Hematopoietic multipotent progenitor cell treated with erythropoietin and hydrocortisone succinate and interleukin-3 and kit ligand, for 4 days (in vitro differentiated cells): Measurements from ENCODE around the gene FER.
"Not testable (repeated sequence)": the region's sequence is repeated elsewhere in the genome, so short reads cannot be mapped to it uniquely, and the experiment has no call there.

ENCODE experiments used
- DNase-seq: peaks from one replicate; pipeline ENCODE4 v3.0.0-alpha.2; 2015

Gene FER

DNA sequence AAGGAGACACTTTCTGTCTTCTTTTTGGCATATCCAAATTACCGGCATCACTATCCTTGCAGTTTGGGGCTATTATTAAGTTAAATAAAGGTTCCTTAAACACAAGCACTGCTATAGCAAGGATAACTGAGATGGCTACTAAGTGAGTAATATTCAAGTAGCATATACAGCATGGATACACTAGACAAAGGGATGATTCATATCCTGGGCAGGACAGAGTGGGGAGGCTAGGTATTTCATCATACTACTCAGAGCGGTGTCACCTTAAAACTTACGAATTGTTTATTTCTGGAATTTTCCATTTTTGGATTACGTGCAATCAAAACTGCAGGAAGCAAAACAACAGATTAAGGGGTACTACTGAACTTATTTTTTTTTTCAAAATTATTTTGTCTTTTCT, 54.1 kb downstream of the FER start:
- peak; percentile 12 for DNase-seq

DNA sequence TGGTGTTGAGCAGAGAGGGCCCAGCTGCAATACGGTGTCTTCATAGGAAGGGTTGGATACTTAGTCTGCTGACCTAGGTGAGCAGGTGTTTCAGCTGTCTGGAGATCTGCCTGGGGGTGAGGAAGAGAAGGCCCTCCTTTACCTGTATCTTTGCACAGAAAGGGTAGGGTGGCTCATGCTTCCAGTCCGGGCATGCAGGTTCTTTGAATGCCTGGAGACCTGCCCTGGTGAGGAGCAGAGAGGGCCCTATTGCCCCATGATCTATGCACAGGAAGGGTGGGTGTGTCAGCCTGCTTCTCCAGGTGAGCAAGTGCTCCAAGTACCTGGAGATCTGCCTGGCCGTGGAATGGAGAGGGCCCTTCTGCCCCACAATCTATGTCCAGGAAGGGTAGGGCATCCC, 63.0 kb downstream of the FER start:
- no peak for DNase-seq

DNA sequence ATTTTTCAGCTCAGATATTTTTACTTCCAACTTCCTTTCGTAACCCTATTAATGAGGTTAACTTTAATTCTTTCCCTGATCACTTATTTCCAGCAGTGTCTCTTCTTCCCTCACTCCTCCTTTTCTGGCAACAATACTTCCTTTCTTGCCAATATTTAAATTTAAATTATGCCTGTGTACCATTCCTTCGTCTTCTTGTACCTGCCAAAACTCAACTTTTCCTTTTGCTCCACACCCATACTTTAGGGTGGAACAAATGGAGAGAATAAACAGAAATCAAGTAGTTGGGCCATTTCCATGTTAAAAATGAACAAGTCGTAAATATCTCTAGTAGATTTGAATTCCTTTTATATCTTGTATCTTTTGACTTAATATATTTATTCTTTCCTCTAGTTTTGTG, 66.0 kb downstream of the FER start:
- no peak for DNase-seq

DNA sequence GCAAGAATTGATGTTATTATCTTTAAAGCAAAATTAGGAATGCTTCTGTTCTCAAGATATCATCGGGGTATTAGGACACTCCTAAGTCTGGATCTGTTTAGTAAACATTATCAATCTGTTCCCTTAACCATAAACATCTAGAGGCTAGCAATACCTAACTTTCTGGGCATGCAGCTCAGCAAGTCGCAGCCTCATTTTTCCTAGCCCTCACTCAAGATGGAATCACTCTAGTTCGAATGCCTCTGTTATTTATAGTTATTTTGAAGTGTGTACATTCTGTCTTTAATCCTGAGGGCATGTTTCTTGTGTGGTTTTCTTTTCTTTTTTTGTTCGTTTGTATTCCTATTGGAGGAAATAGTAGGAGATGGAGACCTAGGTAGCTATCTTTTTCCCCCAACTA, 66.9 kb downstream of the FER start:
- DNase-seq = no peak

DNA sequence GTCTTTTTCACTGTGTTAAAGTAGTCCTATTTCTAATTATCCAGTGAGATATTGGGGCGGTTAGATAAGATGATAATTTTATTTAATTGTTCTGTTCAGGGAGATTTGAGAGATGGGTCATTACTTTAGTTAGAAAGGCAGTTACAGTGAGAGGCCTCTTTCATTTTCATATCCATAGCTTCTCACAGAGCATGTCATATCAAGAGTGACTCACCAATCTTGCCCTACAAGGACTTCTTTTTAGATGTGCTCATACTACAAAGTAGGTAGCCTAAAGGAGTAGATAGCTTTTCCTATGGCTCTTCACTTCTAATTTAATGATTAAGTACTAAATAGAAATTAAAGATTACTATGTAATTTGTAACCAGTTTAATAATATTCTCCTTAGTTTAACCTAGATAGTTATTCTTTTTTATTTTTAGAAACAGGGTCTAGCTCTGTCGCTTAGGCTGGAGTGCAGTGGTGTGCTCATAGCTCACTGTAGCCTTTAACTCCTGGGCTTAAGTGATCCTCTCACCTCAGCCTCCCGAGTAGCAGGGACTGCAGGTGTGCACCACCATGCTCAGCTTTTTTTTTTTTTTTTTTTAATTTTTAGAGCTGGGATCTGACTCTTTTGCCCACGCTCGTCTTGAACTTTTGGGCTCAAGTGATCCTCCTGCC, 71.0 kb downstream of the FER start:
- peak; percentile 49 for DNase-seq

DNA sequence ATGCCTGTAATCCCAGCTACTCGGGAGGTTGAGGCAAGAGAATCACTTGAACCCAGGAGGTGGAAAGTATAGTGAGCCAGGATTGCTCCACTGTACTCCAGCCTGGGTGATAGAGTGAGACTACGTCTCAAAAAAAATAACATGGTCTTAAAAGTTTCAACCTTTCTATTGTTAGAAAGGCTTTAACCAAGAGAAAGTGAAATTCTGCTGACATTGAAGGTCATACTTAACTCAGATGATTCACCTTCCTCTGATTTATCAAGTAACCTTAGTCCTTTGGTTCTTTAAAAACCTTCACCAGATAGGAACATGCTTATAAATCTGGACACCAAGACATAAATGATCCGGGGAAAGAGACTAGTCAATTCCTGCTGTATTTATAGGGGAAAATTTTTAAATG, 73.3 kb downstream of the FER start:
- DNase-seq = no peak

DNA sequence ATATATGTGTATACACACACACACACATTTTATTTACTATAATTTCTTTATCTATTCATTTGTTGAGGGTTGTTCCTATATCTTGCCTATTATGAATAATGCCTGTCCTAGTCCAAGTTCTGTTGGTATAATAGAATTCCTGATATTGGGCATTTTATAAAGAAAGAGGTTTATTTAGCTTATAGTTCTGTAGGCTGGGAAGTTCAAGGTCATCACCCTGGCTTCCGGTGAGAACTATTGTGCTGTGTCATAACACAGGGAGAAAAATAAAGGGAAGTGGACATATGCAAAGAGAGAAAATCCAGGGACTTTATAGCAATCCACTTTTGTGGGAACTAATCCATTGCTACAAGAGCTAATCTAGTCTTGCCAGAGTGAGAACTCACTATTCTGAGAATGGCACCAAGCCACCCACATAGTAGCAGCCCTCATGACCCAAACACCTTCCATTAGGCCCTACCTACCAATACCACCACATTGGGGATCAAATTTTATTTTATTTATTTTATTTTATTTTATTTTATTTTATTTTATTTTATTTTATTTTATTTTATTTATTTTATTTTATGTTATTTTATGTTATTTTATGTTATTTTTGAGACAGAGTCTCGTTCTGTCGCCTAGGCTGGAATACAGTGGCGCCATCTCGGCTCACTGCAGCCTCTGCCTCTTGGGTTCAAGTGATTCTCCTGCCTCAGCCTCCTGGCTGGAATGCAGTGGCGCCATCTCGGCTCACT, 74.7 kb downstream of the FER start:
- DNase-seq = no peak

DNA sequence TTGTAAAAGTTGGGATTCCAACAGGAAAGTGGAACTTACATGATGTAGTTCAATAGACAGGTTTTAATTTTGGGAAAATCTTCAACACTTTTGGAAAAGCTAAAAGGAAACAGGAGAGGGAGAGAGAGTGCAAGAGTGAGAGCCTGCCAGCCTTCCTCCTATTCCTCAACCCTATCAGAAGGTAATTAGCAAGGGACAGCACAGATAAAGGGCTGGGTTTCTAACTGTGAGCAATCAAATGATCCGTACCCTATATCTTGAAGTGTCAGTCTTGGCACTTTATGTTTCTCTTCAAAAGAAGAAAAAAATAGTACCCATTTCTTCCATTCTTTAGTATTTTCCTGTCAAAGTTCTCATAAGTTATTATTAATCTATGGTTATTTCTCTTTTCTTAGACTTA, 79.4 kb downstream of the FER start:
- DNase-seq = peak; percentile 28

DNA sequence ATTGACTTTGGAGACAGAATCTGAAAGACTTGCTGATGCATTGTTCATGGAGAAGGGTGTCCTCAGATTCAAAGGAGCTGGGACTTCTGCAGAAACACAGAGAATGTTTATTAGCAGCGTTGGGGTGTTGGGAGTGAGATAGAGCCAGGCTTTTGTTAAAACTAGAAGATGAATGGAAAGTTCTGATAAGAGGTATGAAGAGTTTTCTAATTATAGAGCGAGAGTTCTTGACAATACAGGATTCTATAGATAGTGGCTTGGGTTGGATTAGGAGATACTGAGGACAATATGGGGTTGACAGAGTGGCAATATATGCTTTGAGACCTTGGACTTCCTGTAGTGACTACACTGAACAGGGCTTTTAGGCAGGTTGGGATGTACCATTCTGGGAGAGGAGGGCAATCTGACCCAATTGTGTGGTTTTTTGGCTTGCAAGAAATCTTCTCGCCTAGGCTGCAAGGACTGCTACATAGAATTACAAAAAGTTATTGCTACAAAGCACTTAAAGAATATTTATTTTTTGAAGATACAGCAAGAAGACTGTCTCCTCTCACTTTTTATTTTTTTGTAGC, 83.1 kb downstream of the FER start:
- DNase-seq = peak; percentile 30

DNA sequence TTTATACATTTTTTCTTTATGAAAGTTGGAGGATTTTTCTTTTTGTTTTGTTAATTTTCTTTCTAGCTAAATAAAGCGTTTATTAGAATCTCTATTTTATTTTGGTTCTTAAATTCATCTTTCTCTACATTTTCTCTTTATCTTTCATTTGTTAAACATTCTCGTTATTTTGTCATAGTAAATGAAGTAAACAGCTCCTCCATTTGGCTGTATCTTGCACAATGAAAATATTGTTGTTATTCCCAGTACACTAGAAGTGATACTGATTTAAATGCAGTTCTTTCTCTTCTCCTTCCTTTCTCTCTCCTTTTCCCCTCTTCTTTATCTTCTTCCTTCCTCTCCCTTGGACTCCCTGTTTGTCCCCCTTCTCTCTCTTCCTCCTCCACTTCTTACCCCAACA, 88.8 kb downstream of the FER start:
- DNase-seq = no peak

DNA sequence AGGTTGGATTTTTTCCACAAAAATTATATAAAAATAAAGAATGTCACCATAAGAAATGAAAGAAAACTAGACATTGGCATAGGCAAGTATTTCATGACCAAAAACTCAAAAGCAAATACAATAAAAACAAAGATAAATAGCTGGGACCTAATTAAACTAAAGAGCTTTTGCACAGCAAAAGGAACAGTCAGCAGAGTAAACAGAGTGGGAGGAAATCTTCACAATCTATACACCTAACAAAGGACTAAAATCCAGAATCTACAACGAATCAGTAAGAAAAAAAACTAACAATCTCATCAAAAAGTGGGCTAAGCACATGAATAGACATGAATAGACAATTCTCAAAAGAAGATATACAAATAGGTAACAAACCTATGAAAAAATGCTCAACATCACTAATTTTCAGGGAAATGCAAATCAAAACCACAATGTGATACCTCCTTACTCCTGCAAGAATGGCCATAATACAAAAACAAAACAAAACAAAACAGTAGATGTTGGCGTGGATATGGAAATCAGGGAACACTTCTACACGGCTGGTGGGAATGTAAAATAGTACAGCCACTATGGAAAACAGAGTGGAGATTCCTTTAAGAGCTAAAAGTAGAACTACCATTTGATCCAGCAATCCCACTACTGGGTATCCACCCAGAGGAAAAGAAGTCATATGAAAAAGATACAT, 94.7 kb downstream of the FER start:
- not testable (repeated sequence) for DNase-seq

DNA sequence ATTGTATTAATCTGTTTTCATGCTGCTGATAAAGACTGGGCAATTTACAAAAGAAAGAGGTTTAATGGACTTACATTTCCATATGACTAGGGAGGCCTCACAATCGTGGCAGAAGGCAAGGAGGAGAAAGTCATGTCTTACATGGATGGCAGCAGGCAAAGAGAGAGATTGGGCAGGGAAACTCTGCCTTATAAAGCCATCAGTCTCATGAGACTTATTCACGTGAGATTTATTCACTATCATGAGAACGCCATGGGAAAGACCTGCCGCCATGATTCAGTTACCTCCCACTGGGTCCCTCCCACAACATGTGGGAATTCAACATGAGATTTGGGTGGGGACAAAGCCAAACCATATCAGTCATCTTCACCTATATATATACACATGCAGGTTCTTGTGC, 103.4 kb downstream of the FER start:
- DNase-seq = not testable (repeated sequence)

DNA sequence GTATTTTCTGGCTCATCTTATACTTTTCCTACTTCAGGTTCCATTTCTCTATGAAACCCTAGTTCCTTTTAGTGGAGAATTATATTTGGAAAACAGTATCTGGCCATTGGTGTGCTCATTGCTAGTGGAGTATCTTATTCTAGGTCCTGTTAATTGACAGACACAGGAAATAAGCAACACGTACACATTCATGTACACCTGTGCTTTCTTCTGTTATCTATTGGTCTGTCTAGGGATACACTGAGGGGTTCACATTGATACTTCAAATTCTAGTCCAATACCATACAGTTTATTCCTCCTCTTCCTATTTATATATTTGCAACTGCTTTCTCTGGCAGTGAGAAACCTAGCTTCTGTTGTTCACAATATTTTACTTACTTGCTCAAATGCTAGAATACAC, 110.2 kb downstream of the FER start:
- DNase-seq = no peak

DNA sequence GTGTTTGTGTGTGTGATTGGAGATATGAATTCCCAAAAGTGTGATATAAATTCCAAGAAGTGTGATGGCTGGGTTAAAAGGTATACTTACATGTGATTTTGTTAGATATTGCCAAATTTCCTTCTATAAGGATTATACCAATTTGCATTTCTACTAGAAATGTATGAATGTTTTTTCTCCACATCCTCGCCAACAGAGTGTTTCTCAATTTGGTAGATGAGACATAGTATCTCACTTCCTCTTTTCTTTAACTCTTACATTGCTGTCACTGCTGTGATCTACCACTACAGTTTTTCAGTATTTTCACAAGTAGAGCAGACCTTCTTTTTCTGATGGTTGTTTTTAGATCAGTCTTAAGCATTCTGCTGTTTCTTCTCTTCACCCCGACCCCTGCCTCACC, 111.3 kb downstream of the FER start:
- DNase-seq = peak; percentile 86

DNA sequence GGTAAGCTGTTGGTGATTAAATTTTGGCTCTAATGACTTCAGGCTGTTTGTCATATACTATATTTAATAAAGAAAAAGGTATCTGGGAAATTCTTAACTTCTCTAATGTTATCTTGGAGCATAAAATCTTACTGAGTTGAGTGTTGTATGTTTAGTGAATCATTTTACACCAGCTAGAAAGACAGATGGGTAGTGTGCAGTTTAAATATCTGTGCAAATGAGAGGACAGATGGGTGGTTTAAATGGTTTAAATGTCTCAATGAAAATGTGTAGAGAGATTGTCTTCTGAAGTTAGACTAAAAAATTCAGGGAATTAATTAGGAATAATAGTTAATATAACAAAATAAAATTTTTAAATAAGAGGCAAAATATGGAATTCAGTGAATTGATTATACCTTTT, 114.5 kb downstream of the FER start:
- DNase-seq = no peak

DNA sequence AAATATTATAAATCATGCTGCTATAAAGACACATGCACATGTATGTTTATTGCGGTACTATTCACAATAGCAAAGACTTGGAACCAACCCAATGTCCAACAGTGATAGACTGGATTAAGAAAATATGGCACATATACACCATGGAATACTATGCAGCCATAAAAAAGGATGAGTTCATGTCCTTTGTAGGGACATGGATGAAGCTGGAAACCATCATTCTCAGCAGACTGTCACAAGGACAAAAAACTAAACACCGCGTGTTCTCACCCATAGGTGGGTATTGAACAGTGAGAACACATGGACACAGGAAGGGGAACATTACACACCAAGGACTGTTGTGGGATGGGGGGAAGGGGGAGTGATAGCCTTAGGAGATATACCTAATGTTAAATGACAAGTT, 118.4 kb downstream of the FER start:
- not testable (repeated sequence) for DNase-seq

DNA sequence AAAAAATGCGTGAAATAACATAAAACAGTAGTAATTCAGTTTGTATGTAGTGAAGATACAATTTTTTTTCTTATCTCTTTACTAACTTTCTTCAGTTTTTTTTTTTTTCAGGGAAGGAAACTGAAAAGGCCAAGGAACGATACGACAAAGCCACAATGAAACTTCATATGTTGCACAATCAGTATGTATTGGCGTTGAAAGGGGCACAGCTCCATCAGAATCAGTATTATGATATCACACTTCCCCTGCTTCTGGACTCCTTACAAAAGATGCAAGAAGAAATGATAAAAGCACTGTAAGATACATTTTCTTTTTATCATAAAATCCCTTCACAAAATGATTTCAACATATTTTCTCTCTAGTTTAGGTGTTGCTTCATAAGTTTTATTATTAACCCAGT, 120.0 kb downstream of the FER start:
- DNase-seq = peak; percentile 78

DNA sequence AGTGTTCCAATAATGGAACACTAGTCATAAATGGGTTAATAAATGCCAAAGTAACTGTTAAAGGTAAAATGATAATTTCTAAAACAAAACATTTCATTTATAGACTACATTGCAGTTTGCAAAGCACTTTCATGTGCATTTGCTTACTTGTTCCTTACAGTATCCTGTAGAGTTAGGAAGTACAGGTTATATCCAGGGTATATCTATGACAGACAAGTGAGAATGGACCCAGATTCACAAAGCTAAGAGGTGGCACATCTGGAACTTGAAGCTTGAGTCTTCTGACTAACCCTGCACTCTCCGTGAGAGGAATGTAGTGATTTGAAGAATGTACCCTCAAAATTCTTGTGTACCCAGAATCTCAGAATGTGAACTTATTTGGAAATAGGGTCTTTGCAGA, 121.4 kb downstream of the FER start:
- no peak for DNase-seq

DNA sequence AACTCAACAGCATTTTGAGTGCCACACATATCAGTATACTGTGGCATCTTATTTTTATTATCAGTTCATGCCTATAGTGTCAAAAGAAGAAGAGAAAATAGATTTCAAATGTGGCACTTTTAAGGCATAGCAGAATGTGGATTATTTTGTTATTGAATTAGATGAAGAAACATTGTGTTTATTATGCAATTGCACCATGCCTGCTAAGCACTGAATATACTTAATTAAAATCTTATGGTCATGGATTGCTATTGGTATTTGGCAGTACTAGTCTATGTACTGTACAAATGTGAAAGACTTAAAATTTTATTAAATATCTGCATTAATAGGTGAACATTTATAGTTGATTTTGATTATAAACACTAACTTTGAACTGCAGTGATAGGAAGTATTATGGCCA, 128.8 kb downstream of the FER start:
- DNase-seq = no peak

DNA sequence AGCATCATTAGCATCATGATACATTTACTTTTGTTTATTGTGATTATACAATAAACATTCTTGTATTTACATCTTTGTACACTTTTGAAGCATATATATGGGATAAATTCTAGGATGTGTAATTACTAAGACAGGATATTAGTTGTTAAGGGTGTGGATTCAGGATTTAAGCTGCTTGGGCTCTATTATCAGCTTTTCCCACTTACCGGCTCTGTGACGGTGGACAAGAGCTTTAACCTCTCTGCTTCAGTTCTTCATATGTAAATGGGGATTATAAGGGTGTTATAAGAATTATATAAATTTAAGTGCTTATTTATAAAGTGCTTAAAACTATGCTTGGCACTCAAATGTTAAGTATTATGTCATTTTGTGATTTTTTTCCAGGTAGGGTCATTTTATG, 131.1 kb downstream of the FER start:
- no peak for DNase-seq

DNA sequence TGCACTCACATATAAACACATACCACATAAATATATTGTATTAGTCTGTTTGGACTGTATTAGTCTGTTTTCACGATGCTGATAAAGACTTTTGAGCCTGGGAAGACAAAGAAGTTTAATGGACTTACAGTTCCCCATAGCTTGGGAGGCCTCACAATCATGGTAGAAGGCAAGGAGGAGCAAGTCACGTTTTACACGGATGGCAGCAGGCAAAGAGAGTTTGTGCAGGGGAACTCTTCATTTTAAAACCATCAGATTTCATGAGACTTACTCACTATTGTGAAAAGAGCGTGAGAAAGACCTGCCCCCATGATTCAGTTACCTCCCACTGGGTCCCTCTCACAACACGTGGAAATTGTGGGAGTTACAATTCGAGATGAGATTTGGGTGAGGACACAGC, 133.4 kb downstream of the FER start:
- DNase-seq = no peak

DNA sequence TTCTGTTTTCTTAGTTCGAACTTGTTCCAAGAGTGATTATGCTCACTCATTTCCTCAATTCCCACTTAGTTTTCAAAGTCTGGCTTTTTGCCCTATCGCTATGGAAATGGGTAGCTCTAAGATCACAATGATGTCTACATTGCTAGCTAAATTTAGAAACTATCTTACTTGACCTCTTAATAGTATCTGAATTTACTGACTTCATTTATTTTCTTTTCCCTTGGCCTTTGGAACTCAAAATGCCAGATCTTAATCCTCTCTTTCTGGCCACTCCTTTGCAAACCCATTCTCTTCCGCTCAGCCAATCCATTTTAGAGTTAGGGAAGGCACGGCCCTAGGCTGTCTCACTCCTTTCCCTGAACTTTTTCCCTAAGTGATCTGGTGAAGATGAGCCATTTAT, 137.0 kb downstream of the FER start:
- DNase-seq = no peak

DNA sequence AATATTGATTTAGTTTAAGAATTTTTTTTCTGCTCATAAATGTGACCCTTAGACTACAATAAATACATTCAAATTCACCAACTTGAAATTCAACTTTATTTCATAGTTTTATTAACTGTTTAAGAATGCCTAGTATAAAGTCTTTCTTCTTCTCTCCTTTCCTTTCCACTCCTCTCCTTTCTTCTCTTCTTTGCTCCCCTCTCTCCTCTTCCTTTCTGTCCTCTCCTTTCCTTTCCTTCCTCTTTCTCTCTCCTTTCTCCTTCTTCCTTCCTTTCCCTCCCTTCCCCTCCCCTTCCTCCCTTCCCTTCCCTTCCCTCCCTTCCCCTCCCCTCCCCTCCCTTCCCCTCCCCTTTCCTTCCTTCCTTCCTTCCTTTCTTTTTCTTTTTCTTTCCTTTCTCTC, 150.6 kb downstream of the FER start:
- no peak for DNase-seq

DNA sequence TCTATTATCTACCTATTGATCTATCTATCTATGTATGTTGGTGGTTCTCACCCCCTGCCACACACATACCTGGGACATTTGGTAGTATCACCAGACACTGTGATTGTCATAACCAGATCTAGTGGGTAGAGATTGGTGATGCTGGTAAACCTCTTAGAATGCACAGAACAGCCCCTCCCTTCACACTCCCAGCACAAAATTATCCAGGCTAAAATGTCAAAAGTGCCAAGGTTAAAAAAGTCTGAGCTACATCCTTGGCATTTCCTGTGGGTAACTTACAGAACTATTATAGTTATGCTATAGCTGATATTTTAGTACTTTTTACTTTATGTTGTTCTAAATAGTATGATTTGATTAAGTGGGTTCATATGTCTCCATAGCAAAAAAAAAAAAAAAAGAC, 151.0 kb downstream of the FER start:
- DNase-seq = no peak
